Measurements from ENCODE around the gene TGFA.

The TGFA gene

DNA sequence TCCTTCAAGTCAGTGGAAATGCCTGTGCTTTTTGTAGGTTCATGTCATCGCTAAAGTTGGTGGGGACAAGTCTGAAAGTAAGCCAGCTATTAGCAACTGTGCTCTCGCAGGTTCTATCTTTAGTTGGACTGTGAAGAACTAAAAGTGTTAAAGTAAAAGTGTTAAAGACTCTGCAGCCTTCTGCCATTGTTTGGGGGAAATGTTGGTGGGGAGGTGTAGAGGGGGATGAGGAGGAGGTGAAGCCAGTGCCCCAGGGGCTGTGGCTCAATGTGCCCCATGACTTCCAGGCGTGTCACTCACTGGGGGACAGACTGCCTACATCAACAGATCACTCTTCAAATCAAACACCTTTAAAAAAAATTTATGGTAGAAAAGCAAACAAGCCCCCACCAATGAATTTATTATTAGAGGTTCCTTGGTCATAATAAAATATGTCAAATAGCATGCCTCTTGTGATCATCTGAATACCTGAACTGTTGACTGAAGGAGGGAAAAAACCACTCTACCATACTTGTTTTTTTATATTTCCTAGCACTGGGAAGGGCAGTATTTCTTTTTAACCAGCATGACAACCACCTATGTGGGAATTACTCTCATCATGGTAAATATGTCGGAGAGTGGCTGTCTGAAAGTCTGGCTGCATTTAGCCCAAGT, 19.3 kb downstream of the TGFA start:
- POLR2A ChIA-PET: no interaction called here

GRCh38 chr2:70532244-70532935, 21.2 kb downstream of the TGFA start:
- POLR2A ChIA-PET: no interaction called here
- no peak for DNase-seq (ENCODE audit: extremely low spot score)
- CTCF ChIA-PET: interaction anchor here (0.6 kb wide), 1 partner anchor 387 kb away, joined by 4 read pairs; no protein-coding TSS in a partner anchor
- TF ChIP-seq BHLHE40 (IDR thresholded peaks at IDR 0.05; ENCODE audit: borderline replicate concordance): no peak
- TF ChIP-seq FOXK2 (IDR thresholded peaks at IDR 0.05): no peak
- TF ChIP-seq FOXA1 (IDR thresholded peaks at IDR 0.05): no peak
- no peak for TF ChIP-seq TARDBP (IDR thresholded peaks at IDR 0.05)
- no peak for TF ChIP-seq ELF4 (IDR thresholded peaks at IDR 0.05)
- no peak for TF ChIP-seq ZNF384 (IDR thresholded peaks at IDR 0.05)
- no peak for TF ChIP-seq CTBP1 (IDR thresholded peaks at IDR 0.05; ENCODE audit: borderline replicate concordance)
- no peak for TF ChIP-seq LEF1 (IDR thresholded peaks at IDR 0.05; ENCODE audit: borderline replicate concordance)
- TF ChIP-seq SUZ12 (IDR thresholded peaks at IDR 0.05): no peak
- TF ChIP-seq FOXM1 (IDR thresholded peaks at IDR 0.05; ENCODE audit: borderline replicate concordance): no peak
- TF ChIP-seq SP1 (IDR thresholded peaks at IDR 0.05): no peak
- no peak for TF ChIP-seq HDGF (IDR thresholded peaks at IDR 0.05; ENCODE audit: borderline replicate concordance)

More for the DNA sequence above, 19.3 kb downstream of the TGFA start:
- DNase-seq (ENCODE audit: extremely low spot score): no peak
- CTCF ChIA-PET: no interaction called here
- TF ChIP-seq, protein P1, sequence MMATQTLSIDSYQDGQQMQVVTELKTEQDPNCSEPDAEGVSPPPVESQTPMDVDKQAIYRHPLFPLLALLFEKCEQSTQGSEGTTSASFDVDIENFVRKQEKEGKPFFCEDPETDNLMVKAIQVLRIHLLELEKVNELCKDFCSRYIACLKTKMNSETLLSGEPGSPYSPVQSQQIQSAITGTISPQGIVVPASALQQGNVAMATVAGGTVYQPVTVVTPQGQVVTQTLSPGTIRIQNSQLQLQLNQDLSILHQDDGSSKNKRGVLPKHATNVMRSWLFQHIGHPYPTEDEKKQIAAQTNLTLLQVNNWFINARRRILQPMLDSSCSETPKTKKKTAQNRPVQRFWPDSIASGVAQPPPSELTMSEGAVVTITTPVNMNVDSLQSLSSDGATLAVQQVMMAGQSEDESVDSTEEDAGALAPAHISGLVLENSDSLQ (IDR thresholded peaks at IDR 0.05): no peak
- TF ChIP-seq FOXK2 (IDR thresholded peaks at IDR 0.05) (no peak), L3MBTL2 (conservative IDR thresholded peaks at IDR 0.05) (no peak), BHLHE40 (IDR thresholded peaks at IDR 0.05; ENCODE audit: borderline replicate concordance) (no peak), ELF4 (IDR thresholded peaks at IDR 0.05) (no peak), FOXA1 (IDR thresholded peaks at IDR 0.05) (no peak), SUZ12 (IDR thresholded peaks at IDR 0.05) (no peak), CTBP1 (IDR thresholded peaks at IDR 0.05; ENCODE audit: borderline replicate concordance) (no peak)

- ChIA-PET POLR2A (no interaction called here), CTCF (interaction anchor here (0.6 kb wide), 1 partner anchor 388 kb away, joined by 4 read pairs; no protein-coding TSS in a partner anchor)
- TF ChIP-seq NFRKB (IDR thresholded peaks at IDR 0.05) (no peak), L3MBTL2 (conservative IDR thresholded peaks at IDR 0.05) (no peak), ARNT (IDR thresholded peaks at IDR 0.05) (no peak), TARDBP (IDR thresholded peaks at IDR 0.05) (no peak), SUZ12 (IDR thresholded peaks at IDR 0.05) (no peak), ZNF384 (IDR thresholded peaks at IDR 0.05) (no peak), CTBP1 (IDR thresholded peaks at IDR 0.05; ENCODE audit: borderline replicate concordance) (no peak), LEF1 (IDR thresholded peaks at IDR 0.05; ENCODE audit: borderline replicate concordance) (no peak), SP1 (IDR thresholded peaks at IDR 0.05) (no peak), ELF4 (IDR thresholded peaks at IDR 0.05) (no peak), BHLHE40 (IDR thresholded peaks at IDR 0.05; ENCODE audit: borderline replicate concordance) (no peak), FOXM1 (IDR thresholded peaks at IDR 0.05; ENCODE audit: borderline replicate concordance) (no peak), FOXA1 (IDR thresholded peaks at IDR 0.05) (no peak), FOXK2 (IDR thresholded peaks at IDR 0.05) (no peak), HDGF (IDR thresholded peaks at IDR 0.05; ENCODE audit: borderline replicate concordance) (no peak)
- TF ChIP-seq, protein P1 (IDR thresholded peaks at IDR 0.05): no peak
- DNase-seq (ENCODE audit: extremely low spot score): no peak
Observed at GRCh38 chr2:70531419-70532086, 22.1 kb downstream of the TGFA start.

GRCh38 chr2:70529610-70530009, 24.0 kb downstream of the TGFA start:
- DNase-seq (ENCODE audit: extremely low spot score): no peak
- POLR2A ChIA-PET: no interaction called here
- no peak for TF ChIP-seq FOXM1 (IDR thresholded peaks at IDR 0.05; ENCODE audit: borderline replicate concordance)
- no peak for TF ChIP-seq SUZ12 (IDR thresholded peaks at IDR 0.05)
- TF ChIP-seq ARNT (IDR thresholded peaks at IDR 0.05): no peak
- no peak for TF ChIP-seq BHLHE40 (IDR thresholded peaks at IDR 0.05; ENCODE audit: borderline replicate concordance)
- no peak for TF ChIP-seq NFRKB (IDR thresholded peaks at IDR 0.05)
- TF ChIP-seq FOXK2 (IDR thresholded peaks at IDR 0.05): no peak
- TF ChIP-seq CTBP1 (IDR thresholded peaks at IDR 0.05; ENCODE audit: borderline replicate concordance): no peak
- TF ChIP-seq, protein P1 (IDR thresholded peaks at IDR 0.05): no peak
- no peak for TF ChIP-seq HDGF (IDR thresholded peaks at IDR 0.05; ENCODE audit: borderline replicate concordance)
- TF ChIP-seq ELF4 (IDR thresholded peaks at IDR 0.05): no peak
- TF ChIP-seq TARDBP (IDR thresholded peaks at IDR 0.05): no peak
- TF ChIP-seq ZNF384 (IDR thresholded peaks at IDR 0.05): no peak
- TF ChIP-seq FOXA1 (IDR thresholded peaks at IDR 0.05): no peak
- CTCF ChIA-PET: no interaction called here

GRCh38 chr2:70528929-70529328, 24.7 kb downstream of the TGFA start:
- no peak for TF ChIP-seq CTBP1 (IDR thresholded peaks at IDR 0.05; ENCODE audit: borderline replicate concordance)
- TF ChIP-seq HDGF (IDR thresholded peaks at IDR 0.05; ENCODE audit: borderline replicate concordance): no peak
- TF ChIP-seq LEF1 (IDR thresholded peaks at IDR 0.05; ENCODE audit: borderline replicate concordance): no peak
- no peak for TF ChIP-seq ELF4 (IDR thresholded peaks at IDR 0.05)
- ChIA-PET POLR2A (interaction anchor here (1.1 kb wide), 1 partner anchor 235 kb away, joined by 4 read pairs; the partner anchor contains the start of gene SNRPG), CTCF (no interaction called here)

More at GRCh38 chr2:70528929-70529328, 24.7 kb downstream of the TGFA start:
- no peak for DNase-seq (ENCODE audit: extremely low spot score)

Data from HEK293T (cell line).